Body of pancreas (tissue), 4 donors: ENCODE data around the gene MOCS2. TPM values are rescaled to one million over a fixed set of nuclear protein-coding genes. Genes with fewer than 3 reads are reported as not detected.

ENCODE experiments used
- ATAC-seq: fragments of 150-250 bp; one replicate; pipeline ENCODE4 v1.9.1; 2016
- DNase-seq, 4 donors: peaks; one replicate each; pipeline ENCODE4 v3.0.0-alpha.2; 2019
- H3K27ac ChIP-seq, 4 donors: fragments of 200-600 bp; sonication (generic); 1 replicate in 3 of 4; 2 replicates in 1 of 4; pipeline versions ENCODE4 v1.5.1 to v1.6.1; 2016 to 2019; ENCODE audit warnings: mild to moderate bottlenecking in 1 of 4, mixed read lengths in 1 of 4, moderate library complexity in 1 of 4
- H3K27me3 ChIP-seq, 2 donors: fragments of 200-600 bp; sonication (generic); one replicate each; pipeline ENCODE4 v1.6.0; 2016; ENCODE audit warnings: mild to moderate bottlenecking in 1 of 2
- H3K36me3 ChIP-seq, 2 donors: fragments of 200-600 bp; sonication (generic); replicated peaks in 1 of 2; 2 replicates each; pipeline ENCODE4 v1.5.1; 2016; ENCODE audit warnings: low read depth in 2 of 2; ENCODE audit not compliant: insufficient read depth in 1 of 2
- H3K4me1 ChIP-seq: fragments of 200-600 bp; sonication (generic); one replicate; pipeline ENCODE4 v1.6.0; 2016
- H3K4me3 ChIP-seq, 2 donors: fragments of 200-600 bp; sonication (generic); 1 replicate in 1 of 2; 2 replicates in 1 of 2; pipeline ENCODE4 v1.5.1; 2016 to 2019
- H3K9me3 ChIP-seq, 3 donors: fragments of 200-600 bp; sonication (generic); 1 replicate in 2 of 3; 2 replicates in 1 of 3; pipeline ENCODE4 v1.5.1; 2016
- POLR2A ChIP-seq, 3 donors: fragments of 450-650 bp; IDR thresholded peaks; one replicate each; pipeline ENCODE4 v1.6.1; 2016; ENCODE audit warnings: antibody characterized with exemption in 3 of 3, mild to moderate bottlenecking in 2 of 3
- WGBS, 2 donors: methylation state at CpG; one replicate each; pipeline ENCODE4 v1.1.5; 2017; 5-methylcytosine and 5-hydroxymethylcytosine counted together
- intact Hi-C: fragments of 100-400 bp; cut with DNase I; formaldehyde crosslinking; loops from one replicate; pipeline ENCODE4 v1.15.1; 2023
- total RNA-seq, 2 donors: library from RNA; depleted of rRNA; stranded (reverse); fragments of >200 nt; gene quantifications; one replicate each; pipeline ENCODE4 v1.1.0, GENCODE V29; 2016
- TF ChIP-seq, protein P1 (sequence below), 7 experiments: fragments of 450-650 bp in 4 of 7; fragments of 200-600 bp in 3 of 7; sonication (generic) in 3 of 7; IDR thresholded peaks; one replicate each; pipeline ENCODE4 v1.5.1; 2016 to 2019; ENCODE audit warnings: antibody characterized with exemption in 7 of 7

The MOCS2 gene
- total RNA-seq, 2 donors from 2014 or later: 17.8 to 27.5 TPM

DNA sequence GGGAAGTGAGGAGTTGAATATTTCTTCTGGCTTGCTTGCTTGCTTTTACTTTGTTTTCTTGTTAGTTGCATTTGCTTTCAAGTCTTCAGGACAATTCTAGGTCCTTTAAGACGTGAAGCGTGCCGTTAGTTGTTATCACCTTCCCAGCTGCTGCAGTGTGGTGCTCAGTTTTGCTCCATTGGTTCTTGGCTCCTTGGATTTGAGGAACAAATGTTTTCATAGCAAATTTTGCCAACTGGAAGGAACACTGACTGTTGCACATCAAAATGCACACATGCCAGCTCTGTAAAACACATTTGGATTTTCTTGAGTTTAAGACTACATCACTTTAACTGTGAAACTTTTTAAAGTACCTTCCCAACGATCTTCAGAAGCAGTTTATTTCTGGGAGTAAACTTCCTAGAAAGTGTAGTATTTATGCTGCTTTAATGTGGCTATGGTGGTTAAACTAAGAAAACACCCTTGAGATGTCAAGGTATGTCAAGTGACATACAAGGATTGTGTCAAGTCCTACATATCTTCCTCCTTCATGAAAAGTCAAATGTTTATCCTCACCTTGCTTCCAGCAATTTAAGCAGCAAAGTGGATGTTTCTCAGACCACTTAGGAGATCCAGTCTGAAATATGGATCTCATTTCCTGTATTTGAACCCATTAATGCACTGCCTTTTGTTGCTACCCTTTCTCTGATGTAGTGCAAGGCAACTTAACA, 24.9 kb downstream of the MOCS2 start:
- H3K4me1 ChIP-seq: peaks cover 8% of the 10 kb centered on the region
- H3K4me3 ChIP-seq: no peak overlapping the region
- no peak for DNase-seq
- no peaks in the 10 kb centered on the region for H3K27me3 ChIP-seq
- no peaks in the 10 kb centered on the region for H3K9me3 ChIP-seq
- 80 to 82% methylated on average over 4 of the region's 4 CpGs for WGBS, 2 donors
- H3K27ac ChIP-seq: no peak overlapping the region
- TF ChIP-seq, protein P1, sequence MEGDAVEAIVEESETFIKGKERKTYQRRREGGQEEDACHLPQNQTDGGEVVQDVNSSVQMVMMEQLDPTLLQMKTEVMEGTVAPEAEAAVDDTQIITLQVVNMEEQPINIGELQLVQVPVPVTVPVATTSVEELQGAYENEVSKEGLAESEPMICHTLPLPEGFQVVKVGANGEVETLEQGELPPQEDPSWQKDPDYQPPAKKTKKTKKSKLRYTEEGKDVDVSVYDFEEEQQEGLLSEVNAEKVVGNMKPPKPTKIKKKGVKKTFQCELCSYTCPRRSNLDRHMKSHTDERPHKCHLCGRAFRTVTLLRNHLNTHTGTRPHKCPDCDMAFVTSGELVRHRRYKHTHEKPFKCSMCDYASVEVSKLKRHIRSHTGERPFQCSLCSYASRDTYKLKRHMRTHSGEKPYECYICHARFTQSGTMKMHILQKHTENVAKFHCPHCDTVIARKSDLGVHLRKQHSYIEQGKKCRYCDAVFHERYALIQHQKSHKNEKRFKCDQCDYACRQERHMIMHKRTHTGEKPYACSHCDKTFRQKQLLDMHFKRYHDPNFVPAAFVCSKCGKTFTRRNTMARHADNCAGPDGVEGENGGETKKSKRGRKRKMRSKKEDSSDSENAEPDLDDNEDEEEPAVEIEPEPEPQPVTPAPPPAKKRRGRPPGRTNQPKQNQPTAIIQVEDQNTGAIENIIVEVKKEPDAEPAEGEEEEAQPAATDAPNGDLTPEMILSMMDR (IDR thresholded peaks at IDR 0.05): no peak
- TF ChIP-seq POLR2A (IDR thresholded peaks at IDR 0.05): no peak
- H3K36me3 ChIP-seq: no peaks in the 10 kb centered on the region
- no peak for ATAC-seq
- intact Hi-C loops: no loop called here

DNA sequence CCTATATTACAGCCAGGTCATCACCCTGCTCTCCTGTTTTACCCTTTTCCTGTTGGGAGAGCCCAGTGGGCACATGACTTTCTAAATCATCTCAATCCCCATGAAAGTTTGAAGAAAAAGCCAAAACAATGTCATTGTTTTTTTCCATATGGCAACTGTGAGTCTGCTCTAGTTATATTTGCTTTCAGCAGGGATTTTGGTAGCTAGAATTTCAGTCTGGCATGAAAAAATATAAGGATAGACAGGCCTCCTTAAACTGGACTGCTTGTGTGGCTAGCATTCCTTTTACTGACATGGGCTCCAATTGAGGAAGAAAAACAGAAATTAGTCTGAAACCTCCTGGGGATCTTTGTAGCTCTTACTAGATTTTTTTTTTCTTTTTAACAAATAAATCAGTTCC, 25.6 kb downstream of the MOCS2 start:
- ATAC-seq: no peak
- intact Hi-C loops: no loop called here
- Histone ChIP-seq H3K36me3 (no peaks in the 10 kb centered on the region), H3K4me3 (no peak overlapping the region), H3K27ac (no peak overlapping the region), H3K9me3 (no peaks in the 10 kb centered on the region), H3K4me1 (peaks cover 8% of the 10 kb centered on the region), H3K27me3 (no peaks in the 10 kb centered on the region)
- DNase-seq: no peak
- TF ChIP-seq, protein P1 (IDR thresholded peaks at IDR 0.05): no peak
- TF ChIP-seq POLR2A (IDR thresholded peaks at IDR 0.05): no peak

DNA sequence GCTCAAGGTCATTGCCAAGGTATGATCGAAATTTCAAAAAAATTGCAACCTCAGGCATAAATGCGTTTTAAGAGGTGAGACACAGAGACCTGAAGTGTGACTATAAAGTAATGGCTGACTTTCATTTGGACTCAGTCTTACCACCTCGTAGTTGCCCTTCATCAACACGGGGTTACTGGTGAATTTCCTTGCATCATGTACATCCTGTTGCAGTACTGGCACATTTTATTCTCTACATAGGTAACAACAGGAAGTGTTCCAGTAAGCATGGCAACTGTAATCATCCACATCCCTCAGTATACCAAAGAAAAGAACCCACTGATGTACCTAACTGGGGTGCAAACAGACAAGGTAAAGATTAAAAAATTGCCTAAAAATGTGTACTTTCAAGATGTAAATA, 29.3 kb downstream of the MOCS2 start:
- Histone ChIP-seq H3K9me3 (no peaks in the 10 kb centered on the region), H3K4me1 (no peaks in the 10 kb centered on the region), H3K27ac (no peak overlapping the region), H3K27me3 (no peaks in the 10 kb centered on the region), H3K36me3 (peaks cover 0 to 3% of the 10 kb centered on the region in 2 donors), H3K4me3 (no peak overlapping the region)
- TF ChIP-seq POLR2A (IDR thresholded peaks at IDR 0.05): no peak
- TF ChIP-seq, protein P1 (IDR thresholded peaks at IDR 0.05): no peak
- ATAC-seq: no peak
- WGBS, 2 donors: 78 to 80% methylated on average over 4 of the region's 4 CpGs
- DNase-seq: no peak
- intact Hi-C loops: no loop called here

DNA sequence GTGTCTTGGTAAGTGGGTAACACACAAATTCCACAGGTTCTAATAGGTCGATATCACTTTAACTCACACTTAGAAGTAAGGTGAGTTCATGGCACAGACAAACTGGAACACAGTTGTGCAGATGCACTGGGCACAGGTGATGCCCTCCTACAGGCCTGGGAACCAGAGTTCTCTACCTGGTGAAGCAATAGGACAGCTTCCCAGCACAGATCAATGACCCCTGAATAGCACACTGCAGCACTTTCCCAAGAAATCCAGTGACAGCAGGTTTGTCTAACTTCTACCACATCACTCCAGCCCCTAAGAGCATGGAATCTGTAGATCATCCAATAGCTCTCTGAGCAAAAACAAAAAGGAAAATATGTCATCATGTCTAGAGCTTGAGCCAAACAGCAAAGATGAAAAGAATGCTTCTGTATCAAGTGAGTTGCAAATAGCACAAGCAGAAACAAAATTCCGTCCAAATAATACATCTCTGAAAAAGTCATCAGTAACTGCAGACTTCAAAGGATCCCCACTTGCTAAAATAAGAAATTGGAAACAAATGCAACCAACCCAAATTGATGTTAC, 33.5 kb downstream of the MOCS2 start:
- H3K27me3 ChIP-seq: no peaks in the 10 kb centered on the region
- no peaks in the 10 kb centered on the region for H3K4me1 ChIP-seq
- WGBS, 2 donors: 82 to 85% methylated on average over 2 of the region's 2 CpGs
- H3K36me3 ChIP-seq: peaks cover 0 to 3% of the 10 kb centered on the region in 2 donors
- intact Hi-C loops: no loop called here
- DNase-seq (no peak), ATAC-seq (no peak)
- no peak for TF ChIP-seq POLR2A (IDR thresholded peaks at IDR 0.05)
- TF ChIP-seq, protein P1 (IDR thresholded peaks at IDR 0.05): no peak
- H3K27ac ChIP-seq: no peak overlapping the region
- H3K9me3 ChIP-seq: no peaks in the 10 kb centered on the region
- no peak overlapping the region for H3K4me3 ChIP-seq

DNA sequence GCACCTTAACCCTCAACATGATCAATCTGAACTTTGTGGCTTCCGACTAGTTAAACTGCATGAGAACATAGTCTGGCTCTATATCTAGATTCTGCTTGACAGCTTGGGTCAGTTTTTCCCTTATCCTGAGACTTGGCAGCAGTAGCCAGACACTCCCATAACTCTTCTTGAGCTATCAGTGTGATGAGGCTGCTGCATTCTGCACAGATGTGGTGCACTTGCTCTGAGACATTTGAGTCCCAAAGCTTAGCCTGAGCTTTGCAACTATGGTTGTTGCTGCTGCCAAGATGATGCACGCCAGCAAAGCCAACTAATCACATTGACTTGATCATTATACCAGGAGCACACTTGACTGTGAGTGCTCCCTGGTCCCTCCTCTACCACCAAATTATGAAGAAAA, 36.2 kb downstream of the MOCS2 start:
- no peaks in the 10 kb centered on the region for H3K9me3 ChIP-seq
- ATAC-seq (no peak), DNase-seq (no peak)
- H3K27ac ChIP-seq: no peak overlapping the region
- H3K4me1 ChIP-seq: no peaks in the 10 kb centered on the region
- WGBS, 2 donors: 74 to 86% methylated on average over 2 of the region's 2 CpGs
- TF ChIP-seq, protein P1 (IDR thresholded peaks at IDR 0.05): no peak
- TF ChIP-seq POLR2A (IDR thresholded peaks at IDR 0.05): no peak
- peaks cover 0 to 7% of the 10 kb centered on the region in 2 donors for H3K36me3 ChIP-seq
- H3K27me3 ChIP-seq: no peaks in the 10 kb centered on the region
- intact Hi-C loops: no loop called here
- H3K4me3 ChIP-seq: no peak overlapping the region
